ENCODE measurements around the gene EXD3.
"Not testable (repeated sequence)": the region's sequence is repeated elsewhere in the genome, so short reads cannot be mapped to it uniquely, and the experiment has no call there.

EXD3 gene

DNA sequence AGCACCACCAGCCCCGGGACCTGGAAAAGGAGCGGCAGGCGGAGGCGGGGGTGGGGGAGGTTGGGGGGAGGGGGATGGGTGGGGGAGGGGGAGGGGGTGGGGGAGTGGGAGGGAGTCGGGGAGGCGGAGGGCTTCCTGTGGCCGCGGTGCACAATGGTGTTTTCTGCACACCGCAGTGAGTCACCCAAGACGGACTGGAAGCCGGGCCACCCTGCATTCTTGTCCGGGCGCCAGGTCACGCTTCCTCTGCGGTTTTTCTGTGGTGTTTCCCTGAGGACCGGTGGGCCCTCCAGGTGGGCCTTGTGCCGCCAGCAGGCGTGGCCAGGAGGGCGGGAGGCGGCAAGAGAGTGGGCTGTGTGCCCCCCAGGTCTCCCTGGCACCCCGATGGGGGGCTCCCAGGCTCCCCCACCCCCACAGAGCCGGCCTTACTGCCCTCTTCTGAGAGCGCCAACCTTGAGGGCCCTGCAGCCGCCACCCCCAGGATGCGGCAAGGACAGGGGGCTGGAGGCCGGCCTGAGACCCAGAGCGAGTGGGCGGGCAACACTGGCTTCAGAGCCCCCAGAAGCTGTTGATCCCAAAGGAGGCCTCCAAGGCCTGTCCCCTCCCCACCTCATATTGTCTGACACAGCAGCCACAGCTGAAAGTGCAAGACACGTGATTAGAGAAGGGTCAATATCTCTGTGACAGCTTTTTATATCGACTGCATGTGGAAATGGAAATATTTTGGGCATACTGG, 11.1 kb downstream of the EXD3 start:
- no peak for TF ChIP-seq POLR2AphosphoS5 (IDR thresholded peaks at IDR 0.05; ENCODE audit: low read depth)
- TF ChIP-seq GABPA (IDR thresholded peaks at IDR 0.05; ENCODE audit: low read depth) = no peak
- TF ChIP-seq SPI1 (IDR thresholded peaks at IDR 0.05; ENCODE audit: borderline replicate concordance, low read depth) = no peak
- TF ChIP-seq, protein P1, sequence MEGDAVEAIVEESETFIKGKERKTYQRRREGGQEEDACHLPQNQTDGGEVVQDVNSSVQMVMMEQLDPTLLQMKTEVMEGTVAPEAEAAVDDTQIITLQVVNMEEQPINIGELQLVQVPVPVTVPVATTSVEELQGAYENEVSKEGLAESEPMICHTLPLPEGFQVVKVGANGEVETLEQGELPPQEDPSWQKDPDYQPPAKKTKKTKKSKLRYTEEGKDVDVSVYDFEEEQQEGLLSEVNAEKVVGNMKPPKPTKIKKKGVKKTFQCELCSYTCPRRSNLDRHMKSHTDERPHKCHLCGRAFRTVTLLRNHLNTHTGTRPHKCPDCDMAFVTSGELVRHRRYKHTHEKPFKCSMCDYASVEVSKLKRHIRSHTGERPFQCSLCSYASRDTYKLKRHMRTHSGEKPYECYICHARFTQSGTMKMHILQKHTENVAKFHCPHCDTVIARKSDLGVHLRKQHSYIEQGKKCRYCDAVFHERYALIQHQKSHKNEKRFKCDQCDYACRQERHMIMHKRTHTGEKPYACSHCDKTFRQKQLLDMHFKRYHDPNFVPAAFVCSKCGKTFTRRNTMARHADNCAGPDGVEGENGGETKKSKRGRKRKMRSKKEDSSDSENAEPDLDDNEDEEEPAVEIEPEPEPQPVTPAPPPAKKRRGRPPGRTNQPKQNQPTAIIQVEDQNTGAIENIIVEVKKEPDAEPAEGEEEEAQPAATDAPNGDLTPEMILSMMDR (IDR thresholded peaks at IDR 0.05; ENCODE audit: insufficient read depth, low read length) = no peak
- TF ChIP-seq, protein P2, sequence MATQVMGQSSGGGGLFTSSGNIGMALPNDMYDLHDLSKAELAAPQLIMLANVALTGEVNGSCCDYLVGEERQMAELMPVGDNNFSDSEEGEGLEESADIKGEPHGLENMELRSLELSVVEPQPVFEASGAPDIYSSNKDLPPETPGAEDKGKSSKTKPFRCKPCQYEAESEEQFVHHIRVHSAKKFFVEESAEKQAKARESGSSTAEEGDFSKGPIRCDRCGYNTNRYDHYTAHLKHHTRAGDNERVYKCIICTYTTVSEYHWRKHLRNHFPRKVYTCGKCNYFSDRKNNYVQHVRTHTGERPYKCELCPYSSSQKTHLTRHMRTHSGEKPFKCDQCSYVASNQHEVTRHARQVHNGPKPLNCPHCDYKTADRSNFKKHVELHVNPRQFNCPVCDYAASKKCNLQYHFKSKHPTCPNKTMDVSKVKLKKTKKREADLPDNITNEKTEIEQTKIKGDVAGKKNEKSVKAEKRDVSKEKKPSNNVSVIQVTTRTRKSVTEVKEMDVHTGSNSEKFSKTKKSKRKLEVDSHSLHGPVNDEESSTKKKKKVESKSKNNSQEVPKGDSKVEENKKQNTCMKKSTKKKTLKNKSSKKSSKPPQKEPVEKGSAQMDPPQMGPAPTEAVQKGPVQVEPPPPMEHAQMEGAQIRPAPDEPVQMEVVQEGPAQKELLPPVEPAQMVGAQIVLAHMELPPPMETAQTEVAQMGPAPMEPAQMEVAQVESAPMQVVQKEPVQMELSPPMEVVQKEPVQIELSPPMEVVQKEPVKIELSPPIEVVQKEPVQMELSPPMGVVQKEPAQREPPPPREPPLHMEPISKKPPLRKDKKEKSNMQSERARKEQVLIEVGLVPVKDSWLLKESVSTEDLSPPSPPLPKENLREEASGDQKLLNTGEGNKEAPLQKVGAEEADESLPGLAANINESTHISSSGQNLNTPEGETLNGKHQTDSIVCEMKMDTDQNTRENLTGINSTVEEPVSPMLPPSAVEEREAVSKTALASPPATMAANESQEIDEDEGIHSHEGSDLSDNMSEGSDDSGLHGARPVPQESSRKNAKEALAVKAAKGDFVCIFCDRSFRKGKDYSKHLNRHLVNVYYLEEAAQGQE (IDR thresholded peaks at IDR 0.05; ENCODE audit: insufficient replicate concordance, low read depth) = no peak
- 0 out of 2 replicates have a peak overlapping the region, but pooled peaks have one; percentile 29 for H3K27ac ChIP-seq (replicated peaks)

DNA sequence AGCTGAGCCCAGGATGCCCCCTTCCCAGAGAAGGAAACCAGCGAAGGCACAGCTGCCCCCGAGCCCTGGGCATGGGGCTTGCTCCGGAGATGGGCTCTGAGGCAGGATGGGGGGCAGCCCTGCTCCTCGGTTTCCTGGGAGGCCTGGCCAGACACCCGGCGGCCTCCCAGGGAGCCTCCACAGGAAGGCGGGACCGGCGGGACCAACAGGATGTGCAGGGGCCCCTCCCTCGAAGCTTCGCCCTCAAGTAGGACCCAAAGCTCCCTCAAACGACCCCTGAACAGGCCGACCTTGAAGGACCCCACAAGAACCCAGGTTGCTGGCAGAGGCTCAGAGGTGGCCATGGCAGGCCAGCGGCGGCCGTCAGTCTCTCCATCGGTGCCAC, 11.7 kb downstream of the EXD3 start:
- TF ChIP-seq, protein P2 (IDR thresholded peaks at IDR 0.05; ENCODE audit: insufficient replicate concordance, low read depth) = no peak
- no peak for TF ChIP-seq SPI1 (IDR thresholded peaks at IDR 0.05; ENCODE audit: borderline replicate concordance, low read depth)
- TF ChIP-seq, protein P1 (IDR thresholded peaks at IDR 0.05; ENCODE audit: insufficient read depth, low read length) = no peak
- no peak for TF ChIP-seq GABPA (IDR thresholded peaks at IDR 0.05; ENCODE audit: low read depth)
- no peak for TF ChIP-seq POLR2AphosphoS5 (IDR thresholded peaks at IDR 0.05; ENCODE audit: low read depth)
- no peak for DNase-seq (ENCODE audit: low read depth in 1 of 2, low spot score in 1 of 2)
- Histone ChIP-seq H3K27me3 (ENCODE audit: insufficient read depth, poor library complexity, severe bottlenecking) (no peaks in the 10 kb centered on the region), H3K27ac (replicated peaks) (no peak overlapping the region), H3K4me3 (replicated peaks; ENCODE audit: insufficient read depth, low read length) (no peak overlapping the region; the same call in 1 of the 2 replicates)

More for the DNA sequence above, 11.1 kb downstream of the EXD3 start:
- Histone ChIP-seq H3K4me3 (replicated peaks; ENCODE audit: insufficient read depth, low read length) (no peak overlapping the region; the same call in 1 of the 2 replicates), H3K27me3 (ENCODE audit: insufficient read depth, poor library complexity, severe bottlenecking) (no peaks in the 10 kb centered on the region)
- peak; percentile 76 to 77 for DNase-seq (ENCODE audit: low read depth in 1 of 2, low spot score in 1 of 2)

DNA sequence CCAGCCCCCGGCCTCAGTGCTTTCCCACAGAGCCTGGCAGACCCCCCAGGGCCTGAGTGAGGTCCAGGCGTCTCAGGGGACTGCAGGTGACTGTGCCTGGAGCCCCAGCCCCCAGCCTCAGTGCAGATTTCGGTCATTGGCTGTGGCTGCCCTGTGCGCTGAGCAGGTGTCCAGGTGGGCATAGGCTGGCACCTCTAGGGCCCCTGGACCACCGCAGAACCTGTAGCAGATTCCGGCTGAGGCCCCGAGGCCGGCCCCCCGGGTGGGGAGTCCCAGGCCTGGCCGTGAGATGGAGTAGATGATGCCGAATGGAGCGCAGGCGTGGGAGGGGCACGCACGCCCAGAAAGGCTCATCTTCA, 12.1 kb downstream of the EXD3 start:
- no peak overlapping the region for H3K27ac ChIP-seq (replicated peaks)
- no peak for DNase-seq (ENCODE audit: low read depth in 1 of 2, low spot score in 1 of 2)
- H3K4me3 ChIP-seq (replicated peaks; ENCODE audit: insufficient read depth, low read length) = no peak overlapping the region
- no peaks in the 10 kb centered on the region for H3K27me3 ChIP-seq (ENCODE audit: insufficient read depth, poor library complexity, severe bottlenecking)
- TF ChIP-seq SPI1 (IDR thresholded peaks at IDR 0.05; ENCODE audit: borderline replicate concordance, low read depth) (no peak), GABPA (IDR thresholded peaks at IDR 0.05; ENCODE audit: low read depth) (no peak), POLR2AphosphoS5 (IDR thresholded peaks at IDR 0.05; ENCODE audit: low read depth) (no peak)
- TF ChIP-seq, protein P2 (IDR thresholded peaks at IDR 0.05; ENCODE audit: insufficient replicate concordance, low read depth) = no peak
- TF ChIP-seq, protein P1 (IDR thresholded peaks at IDR 0.05; ENCODE audit: insufficient read depth, low read length) = no peak

DNA sequence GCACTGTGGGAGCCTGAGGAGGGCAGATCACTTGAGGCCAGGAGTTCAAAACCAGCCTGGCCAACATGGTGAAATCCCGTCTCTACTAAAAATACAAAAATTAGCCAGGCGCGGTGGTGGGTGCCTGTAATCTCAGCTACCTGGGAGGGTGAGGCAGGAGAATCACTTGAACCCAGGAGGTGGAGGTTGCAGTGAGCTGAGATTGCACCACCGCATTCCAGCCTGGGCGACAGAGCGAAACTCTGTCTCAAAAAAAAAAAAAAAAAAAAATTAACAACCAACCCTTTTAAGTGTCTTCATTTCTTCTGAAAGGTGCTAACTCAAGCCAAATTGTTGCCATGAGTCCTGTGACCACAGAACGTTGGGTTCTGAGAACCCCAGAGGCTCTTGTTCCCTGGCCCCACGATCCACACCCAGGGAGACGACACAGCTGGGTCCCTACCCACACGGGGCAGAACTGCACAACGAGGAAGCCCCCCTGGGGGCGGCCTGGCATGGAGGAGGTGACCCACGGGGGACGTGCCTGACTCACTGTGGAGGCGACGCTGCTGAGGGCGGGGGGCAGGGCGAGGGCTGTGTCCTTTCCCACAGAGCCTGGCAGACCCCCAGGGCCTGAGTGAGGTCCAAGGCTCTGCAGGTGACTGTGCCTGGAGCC, 12.6 kb downstream of the EXD3 start:
- H3K27ac ChIP-seq (replicated peaks); H3K27me3 ChIP-seq (ENCODE audit: insufficient read depth, poor library complexity, severe bottlenecking); DNase-seq (ENCODE audit: low read depth in 1 of 2, low spot score in 1 of 2); H3K4me3 ChIP-seq (replicated peaks; ENCODE audit: insufficient read depth, low read length): not testable (repeated sequence)

Data from HL-60 (cell line).